Large intestine (tissue), 3 donors: ENCODE data around the gene GBX2. TPM values are rescaled to one million over a fixed set of nuclear protein-coding genes. Genes with fewer than 3 reads are reported as not detected.
"Not testable (repeated sequence)": the region's sequence is repeated elsewhere in the genome, so short reads cannot be mapped to it uniquely, and the experiment has no call there.

Experiments used
- DNase-seq, 2 donors: peaks; one replicate each; pipeline versions ENCODE4 v3.0.0 to v3.0.0-alpha.2; 2013
- H3K27ac ChIP-seq: one replicate; pipeline ENCODE4 v1.5.1; 2013; ENCODE audit warnings: low read length
- H3K27me3 ChIP-seq: 2 replicates; pipeline ENCODE4 v1.6.1; 2013; ENCODE audit warnings: low read length; ENCODE audit not compliant: control insufficient read depth, insufficient read depth
- H3K36me3 ChIP-seq: 2 replicates; pipeline ENCODE4 v1.6.1; 2013; ENCODE audit warnings: low read length; ENCODE audit not compliant: control insufficient read depth, insufficient read depth
- H3K4me1 ChIP-seq: one replicate; pipeline ENCODE4 v1.6.1; 2013; ENCODE audit warnings: low read length; ENCODE audit not compliant: control insufficient read depth, insufficient read depth
- H3K4me3 ChIP-seq: one replicate; pipeline ENCODE4 v1.5.1; 2013; ENCODE audit warnings: low read length
- H3K9me3 ChIP-seq: one replicate; pipeline ENCODE4 v1.6.1; 2013; ENCODE audit warnings: mild to moderate bottlenecking, low read depth, low read length, moderate library complexity; ENCODE audit not compliant: control insufficient read depth
- WGBS: methylation state at CpG from one replicate; pipeline ENCODE4 v1.1.5; 2013; ENCODE audit warnings: low lambda C conversion rate; ENCODE audit not compliant: insufficient coverage; 5-methylcytosine and 5-hydroxymethylcytosine counted together
- polyA plus RNA-seq: library from polyadenylated mRNA; unstranded; fragments of 120-200 nt; gene quantifications from one replicate; pipeline ENCODE4 v1.2.1, GENCODE V29; 2013

Gene GBX2
- polyA plus RNA-seq, 1 donor = not detected

DNA sequence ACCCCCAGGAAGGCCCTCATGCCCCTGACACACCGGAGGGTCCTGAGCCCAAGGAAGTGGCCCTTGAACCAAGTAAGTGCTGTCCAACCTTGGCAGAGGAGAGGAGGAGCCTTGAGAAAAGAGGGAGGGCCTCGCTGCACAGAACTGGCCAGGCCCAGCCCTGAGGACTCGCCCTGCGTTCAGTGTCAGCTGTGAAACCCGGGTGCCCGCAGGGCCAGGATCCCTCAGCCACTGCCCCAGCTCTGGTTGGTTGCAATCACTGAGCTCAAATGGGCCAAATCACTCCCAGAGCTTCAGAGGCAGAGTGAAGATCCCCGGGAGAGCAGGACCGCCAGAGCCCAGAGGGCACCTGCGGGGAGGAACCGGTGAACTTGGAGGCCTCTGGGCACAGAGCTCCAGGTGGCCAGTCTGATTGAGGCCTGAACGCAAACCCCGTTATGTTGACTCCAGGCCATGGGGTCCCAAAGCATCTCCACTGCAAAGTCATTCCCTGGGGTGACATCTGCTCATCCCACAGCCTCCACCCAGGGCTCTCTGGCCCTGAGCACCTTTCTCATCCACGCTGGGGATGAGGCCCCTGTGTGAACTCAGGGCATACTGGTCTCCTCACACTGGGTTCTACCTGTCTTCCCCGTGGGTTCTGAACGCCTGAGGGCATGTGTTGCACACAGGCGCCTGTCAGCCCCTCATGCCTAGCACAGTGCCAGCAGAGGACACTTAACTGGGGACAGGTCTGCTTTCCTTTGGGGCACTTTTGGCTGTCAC is 11.9 kb downstream of the GBX2 start:
- Histone ChIP-seq H3K36me3 (no peaks in the 10 kb centered on the region), H3K9me3 (peaks cover 3% of the 10 kb centered on the region), H3K27ac (no peak overlapping the region), H3K4me3 (no peak overlapping the region), H3K4me1 (no peaks in the 10 kb centered on the region), H3K27me3 (peaks cover 69% of the 10 kb centered on the region)
- DNase-seq = no peak
- WGBS = no CpG with 5 or more reads among the region's 16 CpGs

DNA sequence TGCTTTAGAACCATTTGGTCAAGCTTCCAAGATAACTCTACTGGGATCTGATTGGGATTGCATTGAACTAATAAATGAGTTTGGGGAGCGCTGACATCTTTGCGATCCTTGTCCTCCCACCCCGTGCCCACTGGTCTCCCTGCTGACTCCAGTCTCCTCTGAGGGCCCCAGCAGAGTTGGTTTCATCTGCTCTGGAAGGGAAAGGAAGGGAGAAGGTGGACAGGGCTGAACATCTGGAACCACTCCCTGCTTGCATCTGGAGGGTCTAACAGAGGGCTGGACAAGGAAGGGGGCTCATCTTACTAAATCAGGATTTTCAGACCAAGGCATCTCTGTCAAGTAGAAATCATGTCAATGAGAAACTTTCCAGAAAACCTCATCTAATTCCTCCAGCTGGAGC is 12.8 kb downstream of the GBX2 start:
- Histone ChIP-seq H3K4me3 (no peak overlapping the region), H3K27me3 (peaks cover 61% of the 10 kb centered on the region), H3K27ac (no peak overlapping the region), H3K9me3 (peaks cover 3% of the 10 kb centered on the region), H3K4me1 (no peaks in the 10 kb centered on the region), H3K36me3 (no peaks in the 10 kb centered on the region)
- WGBS = no CpG with 5 or more reads among the region's 3 CpGs
- DNase-seq = no peak

DNA sequence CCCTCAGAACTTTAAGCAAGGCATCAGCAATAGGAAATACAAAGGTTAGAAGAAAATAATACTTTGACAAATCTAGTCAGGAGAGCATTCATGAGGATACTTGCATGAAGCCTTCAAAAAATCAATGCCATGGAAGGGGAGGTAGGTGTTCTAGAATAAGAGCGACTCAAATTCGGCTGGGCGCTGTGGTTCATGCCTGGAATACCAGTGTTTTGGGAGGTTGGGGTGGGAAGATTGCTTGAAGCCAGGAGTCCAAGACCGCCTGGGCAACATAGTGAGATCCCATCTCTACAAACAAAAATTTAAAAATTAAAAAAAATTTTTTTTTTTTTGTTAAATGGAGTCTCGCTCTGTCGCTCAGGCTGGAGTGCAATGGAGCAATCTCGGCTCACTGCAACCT is 21.8 kb downstream of the GBX2 start:
- Histone ChIP-seq H3K4me1 (no peaks in the 10 kb centered on the region), H3K27me3 (peaks cover 7% of the 10 kb centered on the region), H3K27ac (no peak overlapping the region), H3K9me3 (no peaks in the 10 kb centered on the region), H3K4me3 (no peak overlapping the region), H3K36me3 (no peaks in the 10 kb centered on the region)
- DNase-seq = no peak
- 90% methylated on average over 2 of the region's 7 CpGs for WGBS

DNA sequence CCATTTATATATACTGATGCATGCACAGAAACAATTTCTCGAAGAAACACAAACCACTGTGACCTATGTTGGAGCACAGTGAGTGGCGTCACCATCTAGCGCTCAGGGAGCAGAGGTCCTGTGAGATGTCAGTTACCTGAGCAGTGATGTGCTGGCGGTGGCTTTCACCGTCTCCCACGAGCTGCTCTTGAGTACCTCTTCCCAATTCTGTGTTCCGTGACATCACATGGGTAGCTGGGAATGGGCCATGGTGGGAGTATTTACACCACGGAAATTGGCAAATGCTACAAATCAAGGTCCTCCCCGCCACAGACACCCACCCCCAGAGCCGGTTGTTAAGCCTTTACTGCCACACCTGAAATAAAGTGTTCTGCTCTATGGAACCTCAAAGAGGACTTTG is 24.4 kb downstream of the GBX2 start:
- no peaks in the 10 kb centered on the region for H3K36me3 ChIP-seq
- no peak overlapping the region for H3K27ac ChIP-seq
- H3K9me3 ChIP-seq = no peaks in the 10 kb centered on the region
- H3K4me3 ChIP-seq = no peak overlapping the region
- no peaks in the 10 kb centered on the region for H3K4me1 ChIP-seq
- no peak for DNase-seq
- no CpG with 5 or more reads among the region's 10 CpGs for WGBS
- peaks cover 10% of the 10 kb centered on the region for H3K27me3 ChIP-seq

DNA sequence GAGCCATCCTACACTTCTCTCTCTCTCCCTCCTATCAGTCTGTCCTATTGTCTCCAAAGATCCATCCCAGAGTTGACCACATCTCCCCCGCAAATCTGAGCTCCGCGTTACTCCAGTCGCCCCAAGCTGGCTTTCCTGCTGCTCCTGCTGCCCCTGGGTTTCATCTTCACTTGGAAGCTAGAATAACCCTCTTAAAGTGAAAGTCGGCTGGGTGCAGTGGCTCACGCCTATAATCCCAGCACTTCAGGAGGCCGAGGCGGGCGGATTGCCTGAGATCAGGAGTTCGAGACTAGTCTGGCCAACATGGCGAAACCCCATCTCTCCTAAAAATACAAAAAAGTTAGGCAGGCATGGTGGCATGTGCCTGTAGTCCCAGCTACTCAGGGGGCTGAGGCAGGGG is 26.6 kb downstream of the GBX2 start:
- H3K36me3 ChIP-seq, DNase-seq, H3K27me3 ChIP-seq, H3K4me3 ChIP-seq, H3K4me1 ChIP-seq, H3K9me3 ChIP-seq, H3K27ac ChIP-seq: not testable (repeated sequence)
- WGBS = no CpG with 5 or more reads among the region's 11 CpGs

DNA sequence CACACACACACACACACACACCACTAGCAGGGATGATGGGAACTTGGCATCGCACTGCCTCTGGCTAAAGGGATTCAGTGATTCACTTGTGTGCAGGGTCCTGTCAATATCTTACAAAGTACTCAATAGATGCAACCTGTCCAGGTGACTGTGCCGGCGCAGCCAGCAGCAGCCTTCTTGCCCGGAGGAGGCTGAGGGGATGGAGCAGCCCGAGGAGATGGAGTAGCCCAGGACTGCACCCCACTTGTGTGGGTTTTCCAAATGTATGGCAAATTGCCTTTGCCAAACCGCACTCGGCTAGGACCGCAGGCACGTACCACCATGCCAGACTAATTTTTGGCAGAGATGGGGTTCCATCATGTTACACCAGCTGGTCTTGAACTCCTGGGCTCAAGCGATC is 31.1 kb downstream of the GBX2 start:
- peaks cover 2% of the 10 kb centered on the region for H3K36me3 ChIP-seq
- no peak for DNase-seq
- H3K9me3 ChIP-seq = no peaks in the 10 kb centered on the region
- no peaks in the 10 kb centered on the region for H3K4me1 ChIP-seq
- no peak overlapping the region for H3K27ac ChIP-seq
- no peak overlapping the region for H3K4me3 ChIP-seq
- H3K27me3 ChIP-seq = peaks cover 4% of the 10 kb centered on the region
- WGBS = no CpG with 5 or more reads among the region's 10 CpGs

DNA sequence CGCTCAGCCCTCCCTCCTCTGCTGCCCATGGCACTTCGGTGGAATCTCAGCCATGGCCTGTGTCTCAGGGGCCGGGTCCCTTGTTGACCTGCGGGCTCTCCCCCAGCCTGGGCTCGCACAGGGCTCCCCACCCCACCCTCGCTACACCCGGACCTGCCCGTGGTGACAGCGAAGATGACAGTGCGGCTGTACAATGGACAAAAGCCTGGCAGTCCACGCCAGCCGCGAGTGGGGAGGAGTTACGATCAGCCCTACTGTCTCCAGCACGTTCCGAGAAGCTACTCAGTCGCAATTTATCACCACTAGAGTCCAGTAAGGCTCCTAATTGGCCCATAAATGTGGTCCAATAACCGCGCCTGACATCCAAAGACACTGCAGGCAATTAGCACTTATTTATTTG is 31.6 kb downstream of the GBX2 start:
- WGBS = 67% methylated on average over 3 of the region's 19 CpGs
- Histone ChIP-seq H3K4me3 (no peak overlapping the region), H3K4me1 (no peaks in the 10 kb centered on the region), H3K27ac (no peak overlapping the region), H3K36me3 (peaks cover 2% of the 10 kb centered on the region), H3K9me3 (no peaks in the 10 kb centered on the region), H3K27me3 (peaks cover 4% of the 10 kb centered on the region)
- no peak for DNase-seq

DNA sequence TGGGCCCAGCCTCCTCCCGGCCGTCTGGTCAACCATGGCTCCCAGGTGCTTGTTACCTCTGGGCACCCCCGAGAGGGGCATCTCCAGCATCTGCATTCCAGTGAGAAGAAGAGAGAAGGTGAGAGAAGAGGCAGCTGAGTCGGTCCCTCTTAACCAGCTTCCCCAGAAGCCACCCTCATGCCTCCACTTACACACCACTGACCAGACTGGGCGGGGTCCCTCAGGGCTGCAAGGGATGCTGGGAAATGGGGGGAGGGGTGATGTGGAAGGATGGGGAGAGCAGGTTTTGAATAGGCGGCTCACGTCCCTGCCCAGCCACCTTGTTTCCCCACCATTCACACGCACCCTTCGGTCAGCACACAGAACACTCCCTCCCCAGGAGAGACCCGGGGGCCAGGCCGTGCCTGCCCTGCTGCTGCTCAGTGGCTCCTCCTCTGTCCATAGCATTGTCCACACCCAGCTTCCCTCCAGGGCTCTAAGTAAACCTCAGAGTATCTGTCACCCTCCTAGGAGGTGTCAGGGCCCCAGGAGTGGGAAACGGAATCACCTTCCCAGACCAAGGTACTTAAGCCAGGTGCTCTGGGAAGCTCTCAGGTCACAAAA is 34.7 kb downstream of the GBX2 start:
- Histone ChIP-seq H3K9me3 (no peaks in the 10 kb centered on the region), H3K36me3 (peaks cover 8% of the 10 kb centered on the region), H3K4me1 (no peaks in the 10 kb centered on the region), H3K27ac (no peak overlapping the region), H3K4me3 (no peak overlapping the region), H3K27me3 (no peaks in the 10 kb centered on the region)
- DNase-seq = no peak
- WGBS = 100% methylated on average over 1 of the region's 12 CpGs

DNA sequence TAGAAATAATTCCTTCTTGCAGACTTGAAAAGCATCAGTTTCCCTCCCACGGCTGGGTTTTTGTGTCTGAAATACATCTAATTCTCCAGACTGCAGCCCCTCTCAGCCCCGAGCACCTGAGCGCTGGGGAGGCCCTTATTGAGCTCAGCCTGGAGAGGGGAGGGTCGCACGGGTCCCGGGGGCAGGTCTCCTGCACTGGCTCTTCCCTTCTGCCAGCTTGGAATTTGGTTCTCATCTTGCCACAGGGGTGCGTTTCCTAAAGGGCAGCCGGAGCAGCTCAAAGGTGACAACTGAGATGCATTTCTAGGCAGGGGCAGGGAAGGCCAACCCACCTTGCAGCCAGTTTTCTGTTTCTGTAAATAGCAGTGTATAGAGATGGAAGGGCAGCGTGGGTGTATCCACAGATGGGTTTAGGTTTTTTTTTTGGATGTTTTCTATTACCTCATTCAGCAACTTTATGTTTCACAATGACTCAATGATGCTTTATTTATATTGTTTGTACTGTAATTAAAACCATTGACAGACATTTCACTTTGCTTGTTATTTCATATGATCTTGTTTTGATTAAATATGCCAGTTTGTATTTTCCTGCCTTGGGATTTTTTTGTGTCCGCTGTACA is 37.0 kb downstream of the GBX2 start:
- 100% methylated on average over 1 of the region's 10 CpGs for WGBS
- Histone ChIP-seq H3K27ac (no peak overlapping the region), H3K4me3 (no peak overlapping the region), H3K9me3 (no peaks in the 10 kb centered on the region), H3K27me3 (no peaks in the 10 kb centered on the region), H3K36me3 (peaks cover 16% of the 10 kb centered on the region), H3K4me1 (no peaks in the 10 kb centered on the region)
- DNase-seq = no peak

DNA sequence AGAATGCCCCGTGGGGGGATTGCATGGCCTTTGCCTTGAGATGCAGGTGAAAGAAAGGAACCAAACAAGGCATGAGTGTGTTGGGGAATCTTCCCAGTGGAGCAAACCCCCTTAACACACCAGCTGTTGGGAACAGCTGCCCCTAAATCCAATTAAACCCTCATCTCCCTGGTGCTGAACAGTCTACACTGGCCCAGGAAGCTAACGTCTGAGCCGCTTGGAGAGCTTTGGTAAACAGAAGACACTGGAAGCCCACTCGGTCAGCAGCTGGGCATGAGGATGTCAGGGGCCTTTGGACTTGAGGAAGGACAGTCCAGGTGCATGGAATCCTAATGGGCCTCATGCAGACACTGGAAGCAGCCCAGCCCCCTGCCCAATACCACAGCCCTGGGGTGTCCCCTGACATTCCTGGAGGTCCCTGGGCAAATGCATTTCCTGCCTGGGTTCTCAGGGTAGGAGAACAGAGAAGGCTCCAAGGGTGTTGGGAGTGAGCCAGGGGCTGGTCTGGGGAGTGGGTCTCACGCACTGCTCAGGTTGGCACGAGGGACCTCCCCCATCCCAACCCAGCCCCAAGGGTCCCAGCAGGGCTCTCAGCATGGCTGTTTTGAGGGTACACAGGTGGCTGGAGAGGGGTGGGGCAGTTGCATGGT is 37.7 kb downstream of the GBX2 start:
- Histone ChIP-seq H3K4me3 (no peak overlapping the region), H3K36me3 (peaks cover 21% of the 10 kb centered on the region), H3K4me1 (no peaks in the 10 kb centered on the region), H3K9me3 (no peaks in the 10 kb centered on the region), H3K27ac (no peak overlapping the region), H3K27me3 (no peaks in the 10 kb centered on the region)
- no peak for DNase-seq
- WGBS = no CpG with 5 or more reads among the region's 6 CpGs
